Liver (tissue), 9 donors: ENCODE data around the gene MAP3K9. TPM values are rescaled to one million over a fixed set of nuclear protein-coding genes. Genes with fewer than 3 reads are reported as not detected.

Source experiments
- DNase-seq: peaks from one replicate; pipeline ENCODE4 v3.0.0-alpha.2; 2017; ENCODE audit warnings: low spot score
- H3K27ac ChIP-seq, 2 donors: one replicate each; pipeline ENCODE4 v1.7.0; 2013; ENCODE audit warnings: inconsistent platforms in 2 of 2, low read length in 2 of 2, control low read depth in 1 of 2, low read depth in 1 of 2, mild to moderate bottlenecking in 1 of 2
- H3K27me3 ChIP-seq, 4 donors: one replicate each; pipeline versions ENCODE4 v1.6.1 to v1.7.0; 2013; ENCODE audit warnings: low read length in 3 of 4, inconsistent platforms in 1 of 4, mild to moderate bottlenecking in 1 of 4, moderate library complexity in 1 of 4; ENCODE audit not compliant: control insufficient read depth in 4 of 4, insufficient read depth in 4 of 4
- H3K36me3 ChIP-seq, 4 donors: one replicate each; pipeline versions ENCODE4 v1.6.1 to v1.7.0; 2013; ENCODE audit warnings: low read length in 3 of 4, mild to moderate bottlenecking in 3 of 4, low read depth in 1 of 4, moderate library complexity in 1 of 4; ENCODE audit not compliant: control insufficient read depth in 4 of 4, insufficient read depth in 3 of 4
- H3K4me1 ChIP-seq, 4 donors: one replicate each; pipeline versions ENCODE4 v1.6.1 to v1.7.0; 2013; ENCODE audit warnings: low read length in 3 of 4, mild to moderate bottlenecking in 3 of 4, moderate library complexity in 1 of 4; ENCODE audit not compliant: control insufficient read depth in 4 of 4, insufficient read depth in 4 of 4
- H3K4me3 ChIP-seq, 3 donors: one replicate each; pipeline versions ENCODE4 v1.6.1 to v1.7.0; 2013; ENCODE audit warnings: low read length in 3 of 3, control low read depth in 1 of 3, low read depth in 1 of 3, mild to moderate bottlenecking in 1 of 3
- H3K9ac ChIP-seq, 2 donors: one replicate each; pipeline ENCODE4 v1.7.0; 2013; ENCODE audit warnings: low read length in 2 of 2, mild to moderate bottlenecking in 2 of 2, moderate library complexity in 2 of 2, control low read depth in 1 of 2, low read depth in 1 of 2
- H3K9me3 ChIP-seq, 4 donors: one replicate each; pipeline versions ENCODE4 v1.6.1 to v1.7.0; 2013; ENCODE audit warnings: low read length in 3 of 4; ENCODE audit not compliant: control insufficient read depth in 4 of 4
- CTCF ChIP-seq: fragments of 150-350 bp; IDR thresholded peaks from 2 replicates; pipeline ENCODE4 v1.5.1; 2017; ENCODE audit warnings: improper control_type of control experiment, low read depth, low read length; ENCODE audit not compliant: missing input control
- EGR1 ChIP-seq, 2 donors: IDR thresholded peaks; 2 replicates each; pipeline ENCODE4 v1.6.1; 2016 to 2018; ENCODE audit warnings: antibody characterized with exemption in 2 of 2, low read depth in 2 of 2
- FOXA1 ChIP-seq: IDR thresholded peaks from 2 replicates; pipeline ENCODE4 v1.6.1; 2016; ENCODE audit warnings: antibody characterized with exemption
- FOXA2 ChIP-seq: IDR thresholded peaks from 2 replicates; pipeline ENCODE4 v1.6.1; 2016; ENCODE audit warnings: antibody characterized with exemption
- GABPA ChIP-seq, 2 donors: IDR thresholded peaks in 1 of 2; conservative IDR thresholded peaks in 1 of 2; 2 replicates each; pipeline ENCODE4 v1.6.1; 2016; ENCODE audit warnings: antibody characterized with exemption in 2 of 2, mild to moderate bottlenecking in 1 of 2, moderate library complexity in 1 of 2
- HNF4A ChIP-seq, 2 donors: conservative IDR thresholded peaks; 2 replicates each; pipeline ENCODE4 v1.6.1; 2016; ENCODE audit warnings: antibody characterized with exemption in 2 of 2, mild to moderate bottlenecking in 2 of 2
- HNF4G ChIP-seq: IDR thresholded peaks from 2 replicates; pipeline ENCODE4 v1.6.1; 2016; ENCODE audit warnings: antibody characterized with exemption
- JUND ChIP-seq, 2 donors: IDR thresholded peaks; 2 replicates each; pipeline ENCODE4 v1.6.1; 2016; ENCODE audit warnings: antibody characterized with exemption in 2 of 2
- MAX ChIP-seq: IDR thresholded peaks from 2 replicates; pipeline ENCODE4 v1.6.1; 2016; ENCODE audit warnings: antibody characterized with exemption
- NR2F2 ChIP-seq: IDR thresholded peaks from 2 replicates; pipeline ENCODE4 v1.6.1; 2016; ENCODE audit warnings: antibody characterized with exemption
- REST ChIP-seq: IDR thresholded peaks from 2 replicates; pipeline ENCODE4 v1.6.1; 2016; ENCODE audit warnings: antibody characterized with exemption, mild to moderate bottlenecking
- RXRA ChIP-seq, 2 donors: IDR thresholded peaks; 2 replicates each; pipeline ENCODE4 v1.6.1; 2017 to 2018; ENCODE audit warnings: antibody characterized with exemption in 2 of 2, mild to moderate bottlenecking in 1 of 2
- SP1 ChIP-seq: IDR thresholded peaks from 2 replicates; pipeline ENCODE4 v1.6.1; 2018; ENCODE audit warnings: antibody characterized with exemption, mild to moderate bottlenecking
- TAF1 ChIP-seq: conservative IDR thresholded peaks from 2 replicates; pipeline ENCODE4 v1.6.1; 2016; ENCODE audit warnings: antibody characterized with exemption, mild to moderate bottlenecking
- YY1 ChIP-seq: IDR thresholded peaks from 2 replicates; pipeline ENCODE4 v1.6.1; 2016; ENCODE audit warnings: antibody characterized with exemption, mild to moderate bottlenecking
- WGBS: extraction: QIAGEN DNeasy Blood & Tissue Kit; methylation state at CpG from one replicate; pipeline ENCODE4 v1.1.7; 2013; 5-methylcytosine and 5-hydroxymethylcytosine counted together
- polyA plus RNA-seq, 2 donors: library from polyadenylated mRNA; stranded (reverse) in 1 of 2; unstranded in 1 of 2; fragments of 200-250 nt in 1 of 2; fragments of >200 nt in 1 of 2; fragmentation: Nextera tagmentation in 1 of 2; extraction: Ambion mirVana in 1 of 2; gene quantifications; one replicate each; pipeline versions ENCODE4 v1.2.1 to v1.2.3, GENCODE V29; 2013 to 2015
- total RNA-seq, 2 donors: library from RNA; depleted of rRNA; stranded (reverse); fragments of >200 nt; gene quantifications; one replicate each; pipeline ENCODE4 v1.2.3, GENCODE V29; 2014
- donor health status: healthy.
- donor health status: healthy.
- donor health status: healthy.
- donor health status: healthy.
- donor health status: healthy.

The MAP3K9 gene
- total and polyA plus RNA-seq, 4 donors, result 0.65 to 5.2 (median 0.80) TPM

- peaks cover 2 to 10% (median 7%) of the 10 kb centered on the region in 4 donors for H3K4me1 ChIP-seq
- no peak overlapping the region for H3K9ac ChIP-seq
- no peak for DNase-seq
- H3K4me3 ChIP-seq, result no peak overlapping the region
- 60% methylated on average over 3 of the region's 3 CpGs for WGBS
- no peak overlapping the region for H3K27ac ChIP-seq
- TF ChIP-seq JUND (IDR thresholded peaks at IDR 0.05) (no peak), EGR1 (IDR thresholded peaks at IDR 0.05; ENCODE audit: low read depth in 2 of 2) (no peak), SP1 (no peak), MAX (no peak), CTCF (no peak), FOXA1 (no peak), HNF4G (no peak), YY1 (no peak)
- peaks cover 0 to 8% (median 1%) of the 10 kb centered on the region in 4 donors for H3K36me3 ChIP-seq
- H3K9me3 ChIP-seq, result no peaks in the 10 kb centered on the region
- no peaks in the 10 kb centered on the region for H3K27me3 ChIP-seq
Observed at GRCh38 chr14:70748422-70748821, 60.9 kb downstream of the MAP3K9 start.

GRCh38 chr14:70744641-70745040, 64.7 kb downstream of the MAP3K9 start:
- no peak for DNase-seq
- TF ChIP-seq YY1 (no peak), HNF4G (no peak), GABPA (IDR thresholded peaks at IDR 0.05 in 1 of 2, conservative IDR thresholded peaks at IDR 0.05 in 1 of 2) (no peak), REST (no peak)
- 89% methylated on average over 2 of the region's 2 CpGs for WGBS
- Histone ChIP-seq H3K4me3 (no peak overlapping the region), H3K36me3 (peaks cover 0 to 15% (median 4%) of the 10 kb centered on the region in 4 donors), H3K9ac (no peak overlapping the region), H3K9me3 (no peaks in the 10 kb centered on the region), H3K4me1 (no peaks in the 10 kb centered on the region), H3K27ac (no peak overlapping the region), H3K27me3 (no peaks in the 10 kb centered on the region)

GRCh38 chr14:70742316-70742715, 67.0 kb downstream of the MAP3K9 start:
- no peak for DNase-seq
- peaks cover 0 to 10% (median 9%) of the 10 kb centered on the region in 4 donors for H3K36me3 ChIP-seq
- H3K9me3 ChIP-seq, result no peaks in the 10 kb centered on the region
- no peaks in the 10 kb centered on the region for H3K4me1 ChIP-seq
- no peak overlapping the region for H3K9ac ChIP-seq
- H3K27ac ChIP-seq, result no peak overlapping the region
- WGBS, result 96% methylated on average over 14 of the region's 14 CpGs
- no peak for TF ChIP-seq FOXA2
- no peak for TF ChIP-seq TAF1
- no peak for TF ChIP-seq SP1
- no peak for TF ChIP-seq RXRA (IDR thresholded peaks at IDR 0.05)
- TF ChIP-seq NR2F2, result no peak
- TF ChIP-seq HNF4A (conservative IDR thresholded peaks at IDR 0.05), result no peak
- H3K4me3 ChIP-seq, result no peak overlapping the region
- H3K27me3 ChIP-seq, result no peaks in the 10 kb centered on the region
